Parathyroid adenoma (tissue), 2 donors: Measurements from ENCODE around the gene RIN3.

Experiments used
- H2AFZ ChIP-seq: fragments of 300-600 bp; sonication (generic); one replicate; pipeline ENCODE4 v1.7.0; 2017; ENCODE audit warnings: antibody characterized with exemption, mild to moderate bottlenecking
- H3K27ac ChIP-seq: fragments of 300-600 bp; sonication (generic); one replicate; pipeline ENCODE4 v1.7.0; 2017
- H3K27me3 ChIP-seq: fragments of 300-600 bp; sonication (generic); one replicate; pipeline ENCODE4 v1.7.0; 2017; ENCODE audit warnings: low read length; ENCODE audit not compliant: control insufficient read depth, insufficient read depth
- H3K36me3 ChIP-seq: fragments of 300-600 bp; sonication (generic); one replicate; pipeline ENCODE4 v1.7.0; 2017; ENCODE audit warnings: low read length; ENCODE audit not compliant: control insufficient read depth, insufficient read depth
- H3K4me1 ChIP-seq: fragments of 300-600 bp; sonication (generic); one replicate; pipeline ENCODE4 v1.7.0; 2017; ENCODE audit warnings: control low read depth
- H3K4me2 ChIP-seq: fragments of 300-600 bp; sonication (generic); one replicate; pipeline ENCODE4 v1.7.0; 2017; ENCODE audit warnings: low read length
- H3K4me3 ChIP-seq: fragments of 300-600 bp; sonication (generic); one replicate; pipeline ENCODE4 v1.7.0; 2017; ENCODE audit warnings: low read depth, low read length
- H3K79me2 ChIP-seq: fragments of 300-600 bp; sonication (generic); one replicate; pipeline ENCODE4 v1.7.0; 2017; ENCODE audit warnings: control low read depth
- H3K9ac ChIP-seq: fragments of 300-600 bp; sonication (generic); one replicate; pipeline ENCODE4 v1.7.0; 2017; ENCODE audit warnings: mild to moderate bottlenecking
- H3K9me3 ChIP-seq: fragments of 300-600 bp; sonication (generic); one replicate; pipeline ENCODE4 v1.7.0; 2017; ENCODE audit warnings: low read length; ENCODE audit not compliant: control insufficient read depth
- CTCF ChIP-seq: fragments of 300-600 bp; sonication (generic); IDR thresholded peaks from one replicate; pipeline ENCODE4 v1.7.0; 2017; ENCODE audit warnings: antibody characterized with exemption, mild to moderate bottlenecking
- donor health status: primary hyperparathyroidism.

Gene RIN3

GRCh38 chr14:92590176-92590575 lies 76.6 kb downstream of the RIN3 start:
- Histone ChIP-seq H3K27ac (no peak overlapping the region), H3K9me3 (no peaks in the 10 kb centered on the region)
- TF ChIP-seq CTCF = no peak

GRCh38 chr14:92590941-92591340 lies 77.4 kb downstream of the RIN3 start:
- H3K4me3 ChIP-seq = no peak overlapping the region
- H2AFZ ChIP-seq = no peak overlapping the region
- H3K27ac ChIP-seq = no peak overlapping the region
- H3K79me2 ChIP-seq = no peaks in the 10 kb centered on the region
- no peaks in the 10 kb centered on the region for H3K4me1 ChIP-seq
- no peak overlapping the region for H3K4me2 ChIP-seq
- no peaks in the 10 kb centered on the region for H3K36me3 ChIP-seq
- no peaks in the 10 kb centered on the region for H3K27me3 ChIP-seq
- H3K9me3 ChIP-seq = no peaks in the 10 kb centered on the region
- TF ChIP-seq CTCF = no peak
- no peak overlapping the region for H3K9ac ChIP-seq

More at GRCh38 chr14:92590176-92590575, 76.6 kb downstream of the RIN3 start:
- no peaks in the 10 kb centered on the region for H3K4me1 ChIP-seq
- no peaks in the 10 kb centered on the region for H3K36me3 ChIP-seq
- H3K4me2 ChIP-seq = no peak overlapping the region
- no peak overlapping the region for H3K9ac ChIP-seq
- no peaks in the 10 kb centered on the region for H3K27me3 ChIP-seq
- H3K79me2 ChIP-seq = no peaks in the 10 kb centered on the region
- no peak overlapping the region for H3K4me3 ChIP-seq
- H2AFZ ChIP-seq = no peak overlapping the region

- Histone ChIP-seq H3K4me3 (no peak overlapping the region), H3K4me2 (no peak overlapping the region), H3K4me1 (no peaks in the 10 kb centered on the region), H3K9me3 (no peaks in the 10 kb centered on the region), H3K27ac (no peak overlapping the region), H3K9ac (no peak overlapping the region), H2AFZ (no peak overlapping the region), H3K79me2 (no peaks in the 10 kb centered on the region), H3K27me3 (no peaks in the 10 kb centered on the region), H3K36me3 (no peaks in the 10 kb centered on the region)
- TF ChIP-seq CTCF = no peak
These were observed 77.8 kb downstream of the RIN3 start for GRCh38 chr14:92591346-92591745.

- Histone ChIP-seq H3K4me3 (no peak overlapping the region), H3K36me3 (no peaks in the 10 kb centered on the region), H3K27ac (no peak overlapping the region), H3K4me1 (no peaks in the 10 kb centered on the region), H2AFZ (no peak overlapping the region), H3K4me2 (no peak overlapping the region), H3K79me2 (no peaks in the 10 kb centered on the region), H3K9me3 (no peaks in the 10 kb centered on the region), H3K9ac (no peak overlapping the region), H3K27me3 (no peaks in the 10 kb centered on the region)
- no peak for TF ChIP-seq CTCF
These were observed 81.7 kb downstream of the RIN3 start for GRCh38 chr14:92595267-92595666.

- H3K9ac ChIP-seq = no peak overlapping the region
- H3K27me3 ChIP-seq = no peaks in the 10 kb centered on the region
- no peak for TF ChIP-seq CTCF
- H3K4me3 ChIP-seq = no peak overlapping the region
- H3K36me3 ChIP-seq = no peaks in the 10 kb centered on the region
- no peaks in the 10 kb centered on the region for H3K4me1 ChIP-seq
- H2AFZ ChIP-seq = no peak overlapping the region
- H3K79me2 ChIP-seq = no peaks in the 10 kb centered on the region
- H3K4me2 ChIP-seq = no peak overlapping the region
- no peaks in the 10 kb centered on the region for H3K9me3 ChIP-seq
- no peak overlapping the region for H3K27ac ChIP-seq
These were observed 82.8 kb downstream of the RIN3 start for GRCh38 chr14:92596331-92596907.
